Measurements from ENCODE around the gene FLYWCH2.

Gene FLYWCH2

GRCh38 chr16:2884041-2884451 is 1.0 kb downstream of the FLYWCH2 start:
- DNase-seq, result no peak

GRCh38 chr16:2894231-2894630 is 11.2 kb downstream of the FLYWCH2 start:
- DNase-seq, result no peak

GRCh38 chr16:2895813-2896212 is 12.8 kb downstream of the FLYWCH2 start:
- no peak for DNase-seq

- no peak for DNase-seq
Measured at GRCh38 chr16:2896480-2897010, 13.5 kb downstream of the FLYWCH2 start.

- DNase-seq, result no peak
Measured at GRCh38 chr16:2897110-2897509, 14.1 kb downstream of the FLYWCH2 start.

GRCh38 chr16:2898831-2899563 is 16.0 kb downstream of the FLYWCH2 start:
- DNase-seq, result no peak

DNA sequence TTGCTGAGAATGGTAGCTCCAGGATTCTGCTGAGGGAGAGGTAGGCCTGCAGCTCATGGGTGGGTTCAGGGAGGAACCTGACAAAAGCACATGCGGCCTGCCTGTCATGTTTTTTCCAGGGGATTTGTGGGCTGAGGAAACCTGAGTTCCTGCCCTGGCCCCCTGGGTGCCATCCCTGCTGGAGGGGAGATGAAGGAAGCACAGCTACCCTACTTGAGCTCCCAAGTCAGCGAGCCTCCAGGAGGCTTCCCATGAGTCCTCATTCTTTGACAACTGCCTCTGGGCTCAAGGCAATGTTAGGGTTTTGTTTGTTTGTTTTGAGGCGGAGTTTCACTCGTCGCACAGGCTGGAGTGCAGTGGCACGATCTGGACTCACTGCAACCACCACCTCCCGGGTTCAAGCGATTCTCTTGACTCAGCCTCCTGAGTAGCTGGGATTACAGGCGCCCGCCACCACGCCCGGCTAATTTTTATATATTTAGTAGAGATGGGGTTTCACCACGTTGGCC is 16.6 kb downstream of the FLYWCH2 start:
- no peak for DNase-seq

- DNase-seq, result no peak
Measured at GRCh38 chr16:2900526-2901075, 17.6 kb downstream of the FLYWCH2 start.

DNA sequence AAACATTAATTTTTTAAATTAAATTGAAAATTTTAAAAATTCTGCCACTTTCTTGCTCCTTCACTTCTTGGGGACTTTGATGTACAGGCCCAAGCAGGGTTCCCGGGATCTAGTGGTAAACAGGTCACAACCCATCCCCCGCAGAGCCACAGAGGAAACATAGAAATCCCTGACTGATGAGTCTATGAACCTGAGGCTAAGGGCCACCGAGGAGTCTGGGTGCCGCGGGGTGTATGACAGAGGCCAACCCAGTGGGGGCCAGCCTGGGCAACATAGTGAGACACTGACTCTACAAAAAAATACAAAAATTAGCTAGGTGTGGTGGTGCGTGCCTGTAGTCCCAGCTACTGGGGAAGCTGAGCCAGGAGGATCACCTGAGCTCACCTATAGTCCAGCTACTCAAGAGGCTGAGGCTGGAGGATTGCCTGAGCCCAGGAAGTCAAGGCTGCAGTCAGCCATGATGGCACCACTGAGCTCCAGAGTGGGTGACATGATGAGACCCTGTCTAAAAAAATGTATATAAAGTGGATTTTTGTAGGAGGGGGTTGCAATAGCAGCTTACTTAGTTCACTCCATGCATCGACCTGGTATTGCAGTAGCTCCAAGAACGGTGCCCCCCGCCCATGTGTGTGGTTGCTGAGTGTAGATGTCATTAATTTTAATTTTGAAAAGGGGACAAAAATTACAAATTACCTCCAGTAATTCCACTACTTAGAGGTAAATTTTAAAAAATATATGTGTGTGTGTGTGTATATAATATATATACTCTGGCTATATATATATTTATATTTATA is 19.5 kb downstream of the FLYWCH2 start:
- DNase-seq, result no peak

GRCh38 chr16:2904100-2904921 is 21.3 kb downstream of the FLYWCH2 start:
- DNase-seq, result peak; percentile 82 to 88

GRCh38 chr16:2904922-2905240 is 21.9 kb downstream of the FLYWCH2 start:
- no peak for DNase-seq

DNA sequence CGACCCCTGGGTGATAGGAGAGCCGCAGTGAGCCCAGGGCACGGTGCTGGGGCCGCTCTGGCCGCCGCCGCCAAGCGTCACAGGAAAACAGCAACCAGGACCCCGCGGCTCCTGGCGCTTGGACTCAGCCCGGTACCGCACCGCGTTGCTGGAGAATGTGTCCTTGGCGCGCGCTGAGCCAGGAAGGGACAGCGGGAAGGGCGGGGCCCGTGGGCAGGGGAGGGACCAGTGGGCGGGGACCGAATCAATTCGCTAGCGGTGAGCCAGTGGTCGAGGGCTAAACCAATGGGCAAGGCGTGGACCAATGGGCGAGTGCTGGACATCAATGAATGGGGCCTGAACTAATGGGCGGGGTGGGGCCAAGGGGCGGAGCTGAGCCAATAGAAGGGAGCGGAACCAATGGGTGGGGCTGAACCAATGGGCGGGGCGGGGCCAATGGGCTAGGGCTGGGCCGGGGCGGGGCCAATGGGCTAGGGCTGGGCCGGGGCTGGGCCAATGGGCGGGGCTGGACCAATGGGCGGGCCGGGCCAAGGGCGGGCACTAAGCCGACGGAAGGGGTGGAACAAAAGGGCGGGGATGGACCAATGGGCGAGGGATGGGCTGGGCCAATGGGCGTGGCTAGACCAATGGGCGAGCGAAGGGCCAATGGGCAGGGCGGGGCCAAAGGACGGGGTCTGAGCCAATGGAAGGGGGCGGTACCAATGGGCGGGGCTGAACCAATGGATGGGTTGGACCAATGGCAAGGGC is 22.4 kb downstream of the FLYWCH2 start:
- DNase-seq, result peak; percentile 99 to 100

DNA sequence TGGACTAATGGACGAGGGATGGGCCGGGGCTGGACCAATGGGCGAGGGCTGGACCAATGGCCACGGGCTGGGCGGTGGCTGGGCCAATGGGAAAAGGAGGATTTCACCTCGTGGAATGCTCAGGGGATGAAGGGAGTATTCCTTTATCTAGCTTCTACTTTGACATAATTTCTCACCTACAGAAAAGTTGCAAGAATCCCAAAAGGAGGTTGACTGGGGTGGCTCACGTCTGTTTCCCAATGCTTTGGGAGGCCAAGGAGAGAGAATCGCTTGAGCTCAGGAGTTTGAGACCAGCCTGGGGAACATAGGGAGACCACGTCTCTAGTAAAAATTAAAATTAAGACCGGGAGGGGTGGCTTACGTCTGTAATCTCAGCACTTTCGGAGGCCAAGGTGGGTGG is 23.0 kb downstream of the FLYWCH2 start:
- no peak for DNase-seq

DNA sequence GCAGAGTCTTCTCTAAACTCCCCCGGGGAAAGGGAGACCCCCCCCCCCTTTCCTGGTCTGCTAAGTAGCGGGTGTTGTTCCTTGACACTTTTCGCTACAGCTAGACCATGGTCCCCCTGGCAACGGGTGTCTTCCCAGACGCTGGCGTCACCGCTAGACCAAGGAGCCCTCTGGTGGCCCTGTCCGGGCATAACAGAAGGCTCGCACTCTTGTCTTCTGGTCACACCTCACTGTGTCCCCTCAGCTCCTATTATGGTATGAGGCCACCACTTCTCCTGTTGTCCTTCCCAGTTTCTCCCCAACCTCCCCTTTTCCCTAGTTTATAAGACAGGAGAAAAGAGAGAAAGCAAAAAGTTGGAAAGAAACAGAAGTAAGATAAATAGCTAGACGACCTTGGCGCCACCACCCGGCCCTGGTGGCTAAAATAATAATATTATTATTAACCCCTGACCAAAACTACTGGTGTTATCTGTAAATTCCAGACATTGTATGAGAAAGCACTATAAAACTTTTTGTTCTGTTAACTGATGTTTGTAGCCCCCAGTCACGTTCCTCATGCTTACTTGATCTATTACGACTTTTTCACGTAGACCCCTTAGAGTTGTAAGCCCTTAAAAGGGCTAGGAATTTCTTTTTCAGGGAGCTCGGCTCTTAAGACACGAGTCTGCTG is 24.2 kb downstream of the FLYWCH2 start:
- DNase-seq, result peak; percentile 69 to 72

DNA sequence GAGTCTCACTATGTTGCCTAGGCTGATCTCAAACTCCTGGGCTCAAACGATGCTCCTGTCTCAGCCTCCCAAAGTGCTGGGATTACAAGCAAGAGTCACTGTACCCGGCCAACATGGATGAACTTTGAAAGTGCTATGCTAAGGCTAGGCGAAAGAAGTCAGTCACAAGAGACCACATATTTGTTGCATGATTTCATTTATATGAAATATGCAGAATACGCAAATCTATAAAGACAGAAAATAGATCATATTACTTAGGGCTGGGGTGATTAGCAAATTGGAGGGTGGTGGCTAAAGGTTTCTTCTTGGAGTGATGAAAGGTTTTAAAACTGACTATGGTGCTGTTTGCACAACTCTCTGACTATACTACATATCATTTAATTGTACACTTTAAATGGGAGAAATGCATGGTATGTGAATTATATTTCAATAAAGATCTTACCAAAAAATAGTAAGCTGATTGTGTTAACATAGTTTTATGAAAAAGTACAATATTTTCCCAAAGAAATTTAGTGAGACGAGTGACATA is 27.5 kb downstream of the FLYWCH2 start:
- no peak for DNase-seq

DNA sequence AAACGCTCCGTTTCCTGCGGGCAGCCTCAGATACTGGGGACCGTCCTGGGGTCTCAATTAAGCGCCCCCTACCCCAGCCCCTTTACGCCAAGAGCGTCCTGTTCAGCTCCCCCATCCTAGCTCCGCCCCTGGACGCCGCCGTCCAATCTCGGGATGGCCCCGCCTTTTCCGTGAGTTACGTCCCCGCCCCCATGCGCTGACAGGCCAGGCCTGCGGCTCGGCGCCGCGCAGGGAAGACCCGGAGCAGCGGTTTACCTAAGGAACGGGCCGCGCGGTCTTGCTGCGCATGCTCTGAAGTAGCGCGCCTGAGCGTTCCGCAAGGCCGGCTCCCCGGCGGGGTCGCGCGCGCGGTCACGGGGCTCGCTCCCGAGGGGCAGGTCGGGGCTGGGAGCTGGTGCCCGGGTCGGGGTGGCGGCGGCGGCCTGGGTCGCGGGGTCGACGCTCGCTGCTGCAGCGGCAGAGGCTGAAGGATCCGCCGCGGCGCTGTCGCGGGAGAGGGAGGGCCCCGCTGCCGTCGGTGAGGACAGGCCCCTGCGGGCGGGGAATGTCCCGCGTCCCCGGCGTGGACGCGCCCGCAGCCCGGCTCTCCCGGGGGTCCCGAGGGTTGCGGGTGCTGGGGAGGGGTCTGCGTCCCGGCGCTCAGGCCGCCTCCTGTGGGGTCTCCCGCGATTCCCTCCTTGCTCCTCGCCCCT is 28.8 kb downstream of the FLYWCH2 start, which contains the start of gene FLYWCH1:
TSS of gene FLYWCH1 (plus strand) at position 294 of the 692 bp plus-strand sequence. CDS start 17,755 bp downstream, outside the sequence.
- peak; percentile 99 for DNase-seq

DNA sequence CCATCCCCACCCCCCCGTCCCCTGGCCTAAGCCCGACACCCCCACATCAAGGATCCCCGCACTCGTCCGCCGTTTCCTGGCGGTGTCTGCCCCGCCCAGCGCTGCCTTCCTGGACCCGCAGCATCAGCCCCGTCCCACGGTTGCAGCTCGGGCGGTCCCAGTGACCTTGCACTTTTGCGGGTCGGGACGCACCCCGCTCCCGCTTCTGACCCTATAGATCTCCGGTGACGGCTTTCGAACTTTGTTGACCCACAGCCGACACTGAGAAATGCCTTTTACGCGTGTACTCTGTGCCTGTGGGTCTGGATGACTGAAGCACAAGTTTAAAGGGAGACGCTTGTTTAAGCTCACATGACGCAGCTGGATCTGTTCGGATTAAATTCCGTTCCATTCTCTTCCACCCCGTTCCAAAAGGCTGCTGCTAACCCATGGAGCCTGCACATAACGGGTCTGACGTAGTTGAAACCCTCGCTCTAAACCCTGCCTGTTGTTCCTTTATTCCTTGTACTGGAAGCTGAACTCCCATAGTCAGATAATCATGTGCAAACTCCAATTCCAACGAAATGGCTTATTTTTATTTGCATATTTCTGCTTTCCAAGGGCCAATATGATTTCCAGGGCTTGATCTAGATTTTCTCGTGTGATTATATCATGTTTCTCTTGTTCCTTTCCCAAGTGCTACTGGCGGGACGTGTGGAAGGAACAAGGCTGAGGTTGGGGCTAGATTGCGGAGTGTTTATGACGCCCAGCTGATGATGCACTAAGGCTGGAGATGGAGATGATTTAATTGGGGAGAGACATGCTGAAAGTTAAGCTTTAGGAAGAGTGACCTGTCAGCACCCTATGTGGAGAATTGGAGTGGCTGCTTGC is 29.6 kb downstream of the FLYWCH2 start:
- peak; percentile 58 to 62 for DNase-seq

DNA sequence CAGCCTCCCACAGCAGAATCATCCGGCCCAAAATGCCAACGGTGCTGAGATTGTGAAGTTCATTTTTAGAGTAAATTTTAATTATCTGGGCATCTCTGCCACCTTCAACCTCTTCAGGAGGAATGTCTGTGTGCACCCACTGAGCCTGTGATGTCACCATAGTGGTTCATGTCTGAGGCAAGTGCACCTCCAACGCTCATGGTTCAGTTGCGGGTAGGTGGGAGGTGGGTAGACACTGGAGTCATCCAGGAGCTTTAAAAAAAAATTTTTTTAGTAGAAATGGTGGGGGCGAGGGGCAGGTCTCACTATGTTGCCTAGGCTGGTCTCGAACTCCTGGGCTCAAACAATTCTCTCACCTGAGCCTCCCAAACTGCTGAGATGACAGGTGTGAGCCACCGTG is 30.6 kb downstream of the FLYWCH2 start:
- DNase-seq, result no peak

GRCh38 chr16:2914233-2914632 is 31.2 kb downstream of the FLYWCH2 start:
- no peak for DNase-seq

Measured in activated T-cell treated with anti-CD3 and anti-CD28 coated beads, Interleukin-2, amount 50 U/mL, for 48 hours (primary cell).